ENCODE results near the gene SMPD3.

Gene SMPD3

GRCh38 chr16:68328860-68329390 is 119.4 kb downstream of the SMPD3 start:
- TF ChIP-seq CTCF (IDR thresholded peaks at IDR 0.05; ENCODE audit: extremely low read depth, insufficient read depth, missing control alignments): no peak
- in situ Hi-C loops (cut with MboI; ENCODE audit: low pct_unique_long_range_greater_than_20kb, low sequenced_read_pairs, unreplicated experiment): loop anchor here (5.0 kb wide), 1 partner anchor 67 kb away; the partner anchor contains the start of gene SLC7A6
- no peak for DNase-seq (ENCODE audit: low spot score)

GRCh38 chr16:68328151-68328859 is 120.0 kb downstream of the SMPD3 start:
- in situ Hi-C loops (cut with MboI; ENCODE audit: low pct_unique_long_range_greater_than_20kb, low sequenced_read_pairs, unreplicated experiment): loop anchor here (5.0 kb wide), 1 partner anchor 66 kb away; the partner anchor contains the start of gene SLC7A6
- TF ChIP-seq CTCF (IDR thresholded peaks at IDR 0.05; ENCODE audit: extremely low read depth, insufficient read depth, missing control alignments): peak; percentile 94
- DNase-seq (ENCODE audit: low spot score): peak; percentile 82

DNA sequence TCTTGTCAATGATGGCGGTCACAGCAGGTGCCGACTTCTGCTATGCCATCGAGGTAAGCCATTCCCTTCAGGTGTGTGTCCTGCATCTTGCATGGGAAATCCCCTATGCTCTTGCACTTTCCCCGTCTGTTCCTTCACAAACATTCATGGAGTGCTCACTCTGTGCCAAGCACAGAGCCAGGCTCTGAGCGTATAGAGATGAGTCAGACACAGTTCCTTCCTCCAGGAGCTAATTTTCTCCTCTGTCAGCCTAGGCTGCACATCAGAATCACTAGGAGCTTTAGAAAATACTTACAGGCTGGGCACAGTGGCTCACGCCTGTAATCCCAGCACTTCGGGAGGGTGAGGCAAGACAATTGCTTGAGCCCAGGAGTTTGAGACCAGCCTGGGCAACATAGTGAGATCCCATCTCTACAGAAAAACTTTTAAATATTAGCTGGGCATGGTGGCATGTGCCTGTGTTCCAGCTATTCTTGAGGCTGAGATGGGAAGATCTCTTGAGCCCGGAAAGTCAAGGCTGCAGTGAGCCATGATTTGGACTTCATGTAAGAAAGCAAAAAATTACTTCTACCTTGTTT is 123.4 kb downstream of the SMPD3 start:
- no peak for DNase-seq (ENCODE audit: low spot score)
- in situ Hi-C loops (cut with MboI; ENCODE audit: low pct_unique_long_range_greater_than_20kb, low sequenced_read_pairs, unreplicated experiment): loop anchor here (5.0 kb wide), 1 partner anchor 63 kb away; the partner anchor contains the start of gene SLC7A6
- TF ChIP-seq CTCF (IDR thresholded peaks at IDR 0.05; ENCODE audit: extremely low read depth, insufficient read depth, missing control alignments): no peak

DNA sequence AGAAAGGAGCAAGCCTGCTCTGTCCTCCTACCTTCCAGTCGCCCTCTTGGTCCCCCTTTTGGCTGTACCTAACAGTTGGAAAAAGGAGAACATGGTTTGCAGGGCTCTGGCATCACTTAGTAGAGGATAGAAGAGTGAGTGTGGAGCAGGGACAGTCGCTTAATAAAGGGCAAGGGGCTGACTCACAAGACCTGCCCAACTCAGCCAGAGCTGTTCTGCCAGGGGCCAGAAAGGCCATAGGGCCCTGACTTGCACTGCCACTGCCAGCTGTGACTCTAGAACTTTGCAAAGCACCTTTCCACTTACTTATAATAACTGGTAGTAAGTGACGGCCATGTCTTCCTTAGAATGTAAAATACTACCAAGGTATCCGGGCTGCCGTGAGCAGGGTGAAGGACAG is 124.0 kb downstream of the SMPD3 start:
- TF ChIP-seq CTCF (IDR thresholded peaks at IDR 0.05; ENCODE audit: extremely low read depth, insufficient read depth, missing control alignments): no peak
- DNase-seq (ENCODE audit: low spot score): no peak
- in situ Hi-C loops (cut with MboI; ENCODE audit: low pct_unique_long_range_greater_than_20kb, low sequenced_read_pairs, unreplicated experiment): no loop called here

- in situ Hi-C loops (cut with MboI; ENCODE audit: low pct_unique_long_range_greater_than_20kb, low sequenced_read_pairs, unreplicated experiment): no loop called here
- TF ChIP-seq CTCF (IDR thresholded peaks at IDR 0.05; ENCODE audit: extremely low read depth, insufficient read depth, missing control alignments): no peak
- peak; percentile 84 for DNase-seq (ENCODE audit: low spot score)
Measured at GRCh38 chr16:68319185-68319908, 129.0 kb downstream of the SMPD3 start.

GRCh38 chr16:68313116-68313515 is 135.2 kb downstream of the SMPD3 start:
- DNase-seq (ENCODE audit: low spot score): no peak
- TF ChIP-seq CTCF (IDR thresholded peaks at IDR 0.05; ENCODE audit: extremely low read depth, insufficient read depth, missing control alignments): no peak
- in situ Hi-C loops (cut with MboI; ENCODE audit: low pct_unique_long_range_greater_than_20kb, low sequenced_read_pairs, unreplicated experiment): no loop called here

All from GM13977 (cell line).